Fibroblast of upper back skin (primary cell): ENCODE data around the gene SFXN1.

Experiments used
- DNase-seq: peaks from one replicate; pipeline ENCODE4 v3.0.0-alpha.2; 2013

SFXN1 gene

GRCh38 chr5:175466700-175467318 lies 11.6 kb upstream of the SFXN1 start:
- no peak for DNase-seq

GRCh38 chr5:175467983-175468690 lies 10.2 kb upstream of the SFXN1 start:
- no peak for DNase-seq

DNA sequence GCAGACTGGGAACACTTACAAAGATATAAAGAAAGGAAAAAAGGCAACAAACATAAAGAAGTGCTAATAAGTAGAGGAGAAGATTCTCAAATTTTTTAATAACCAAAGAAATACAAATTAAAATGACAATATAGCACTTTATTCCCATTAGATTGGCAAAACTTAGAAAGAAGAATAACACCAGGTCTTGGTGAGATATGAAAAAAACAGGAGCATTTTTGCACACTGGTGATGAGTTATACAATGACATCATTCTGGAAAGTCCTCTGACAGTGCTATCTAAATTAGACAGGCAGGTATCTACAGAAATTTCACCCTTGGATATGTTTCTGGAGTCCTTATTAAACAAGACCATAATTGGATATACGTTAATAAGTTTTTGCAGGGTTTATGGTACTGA lies 9.5 kb upstream of the SFXN1 start:
- no peak for DNase-seq

GRCh38 chr5:175469916-175470315 lies 8.4 kb upstream of the SFXN1 start:
- no peak for DNase-seq

DNA sequence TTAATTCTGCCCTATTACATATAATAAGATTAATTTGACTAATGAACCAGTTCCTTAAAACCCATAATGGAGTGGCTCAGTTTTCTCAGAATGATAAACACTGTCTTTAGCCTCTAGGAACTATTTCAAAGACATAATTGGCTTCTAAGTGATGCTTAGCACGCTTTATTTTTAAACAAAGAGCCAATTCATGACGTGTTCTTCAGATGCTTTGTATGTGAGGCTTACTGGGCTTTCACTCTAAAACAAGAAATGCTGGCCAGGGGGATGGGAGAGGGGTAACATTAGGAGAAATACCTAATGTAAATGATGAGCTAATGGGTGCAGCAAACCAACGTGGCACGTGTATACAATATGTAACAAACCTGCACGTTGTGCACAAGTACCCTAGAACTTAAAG lies 7.6 kb upstream of the SFXN1 start:
- DNase-seq, result no peak

- DNase-seq, result no peak
Observed at GRCh38 chr5:175471196-175471595, 7.2 kb upstream of the SFXN1 start.

DNA sequence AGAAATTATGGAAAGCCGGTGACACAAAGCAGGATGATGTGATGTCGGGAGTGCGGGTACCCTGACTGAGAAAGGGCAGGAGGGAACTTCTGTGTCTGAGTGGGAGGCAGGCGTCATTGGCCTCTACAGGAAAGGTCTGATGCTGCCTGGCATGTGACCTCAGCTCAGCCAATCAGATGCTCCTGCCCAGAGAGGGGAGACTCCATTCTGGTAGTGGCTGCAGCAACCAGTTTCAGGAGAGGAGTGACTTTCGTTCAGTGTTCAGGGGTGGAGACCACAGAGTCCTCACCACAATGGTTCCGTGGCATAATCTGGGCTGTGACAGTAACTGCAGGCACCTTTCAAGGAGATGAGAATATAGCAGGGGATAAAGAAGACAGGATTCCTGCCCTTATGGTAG lies 6.7 kb upstream of the SFXN1 start:
- no peak for DNase-seq

GRCh38 chr5:175472378-175472777 lies 6.0 kb upstream of the SFXN1 start:
- DNase-seq, result no peak

- DNase-seq, result no peak
Observed at GRCh38 chr5:175475248-175475647, 3.1 kb upstream of the SFXN1 start.

DNA sequence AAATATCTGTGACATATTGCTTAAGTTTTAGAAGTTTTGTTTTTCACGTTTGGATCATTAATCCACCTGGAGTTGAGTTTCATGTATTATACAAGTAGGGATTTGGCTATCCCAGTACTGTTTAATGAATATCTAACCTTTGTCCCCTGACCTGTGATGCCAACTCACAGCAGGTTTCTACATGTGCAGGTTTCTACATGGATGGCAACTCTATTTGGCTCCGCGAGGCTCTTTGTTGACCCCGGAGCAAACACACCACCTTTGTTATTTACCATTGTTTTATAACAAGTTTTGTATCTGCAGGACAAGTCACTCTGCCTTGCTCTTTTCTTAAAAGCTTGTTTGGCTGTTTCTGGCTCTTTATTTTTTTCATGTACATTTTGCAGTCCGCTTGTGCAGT lies 920 bp upstream of the SFXN1 start:
- DNase-seq, result no peak

- no peak for DNase-seq
Observed at GRCh38 chr5:175478008-175478383, 364 bp upstream of the SFXN1 start.

GRCh38 chr5:175479125-175479881 lies 943 bp downstream of the SFXN1 start:
- no peak for DNase-seq

DNA sequence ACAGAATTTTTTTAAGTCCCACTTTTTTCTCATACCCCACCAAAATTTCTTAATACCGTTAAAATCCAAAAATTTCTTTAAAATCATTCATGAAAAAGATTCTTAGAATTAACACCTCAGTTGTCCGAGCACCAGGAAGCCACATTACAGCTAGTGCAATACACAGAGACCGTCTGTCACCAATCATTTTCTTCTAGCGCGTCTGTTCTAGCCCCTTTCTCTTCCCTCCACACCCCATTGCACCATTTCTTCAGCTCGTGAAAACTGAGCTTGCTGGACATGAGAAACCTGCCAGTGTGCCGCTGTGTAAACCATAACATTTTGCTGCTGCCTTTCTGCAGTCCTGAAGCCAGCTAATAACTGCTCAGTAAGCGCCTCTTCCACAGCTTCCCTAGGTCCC lies 5.0 kb downstream of the SFXN1 start:
- DNase-seq, result no peak

- DNase-seq, result no peak
Observed at GRCh38 chr5:175484322-175484721, 6.0 kb downstream of the SFXN1 start.

DNA sequence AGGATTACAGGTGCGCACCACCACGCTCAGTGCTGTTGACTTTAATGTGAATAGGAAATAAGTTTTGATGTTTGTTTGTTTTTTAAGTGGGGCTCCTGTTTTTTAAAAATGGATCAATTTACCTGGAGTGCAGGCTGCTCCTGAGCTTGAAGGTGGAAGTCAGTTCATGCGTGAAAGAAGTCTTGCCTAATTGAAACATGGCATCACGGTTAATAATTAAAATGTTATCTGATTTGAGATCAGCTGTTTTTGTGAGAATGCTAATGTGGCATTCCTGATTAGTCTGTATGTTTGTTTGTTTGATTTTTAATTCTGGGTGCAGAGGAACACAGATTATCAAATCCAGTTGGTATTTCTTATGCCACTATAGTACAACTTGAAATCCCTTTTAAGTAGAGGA lies 6.5 kb downstream of the SFXN1 start:
- no peak for DNase-seq

- no peak for DNase-seq
Observed at GRCh38 chr5:175485631-175486030, 7.3 kb downstream of the SFXN1 start.

- DNase-seq, result no peak
Observed at GRCh38 chr5:175487514-175488222, 9.3 kb downstream of the SFXN1 start.

DNA sequence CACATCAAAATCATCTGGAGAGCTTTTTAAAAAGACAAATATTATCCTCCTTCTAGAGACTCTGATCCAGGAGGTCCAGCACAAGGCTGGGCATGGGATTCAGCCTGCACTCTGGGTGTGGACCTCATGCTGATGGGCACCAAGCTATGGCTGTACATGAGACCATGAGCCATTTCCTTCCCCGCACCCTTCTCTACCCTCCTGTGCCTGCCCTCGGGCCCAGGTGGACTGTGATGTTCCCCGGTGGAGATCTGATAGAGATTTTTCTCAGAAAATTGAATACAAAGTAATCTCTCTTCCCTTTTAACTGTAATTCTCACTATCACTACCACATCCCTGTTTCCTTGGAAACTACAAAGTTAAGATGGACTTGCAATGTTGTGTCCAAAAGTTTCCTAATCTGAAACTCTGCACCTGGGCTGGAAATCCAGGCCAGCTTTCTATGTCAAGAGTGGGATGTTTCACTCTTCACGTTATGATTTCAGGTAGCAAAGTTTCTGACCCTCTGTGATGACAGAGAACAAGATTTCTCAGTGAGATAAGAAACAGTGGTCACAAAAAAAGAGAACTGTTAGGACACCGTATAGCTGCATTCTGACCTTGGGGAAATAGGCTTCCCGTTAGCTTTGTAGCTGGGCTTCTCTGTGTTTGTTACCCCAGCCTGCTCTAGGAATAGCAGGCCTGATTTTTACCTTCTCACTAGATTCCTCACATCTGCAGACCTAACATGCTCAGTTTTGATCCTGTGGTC lies 11.5 kb downstream of the SFXN1 start:
- no peak for DNase-seq

DNA sequence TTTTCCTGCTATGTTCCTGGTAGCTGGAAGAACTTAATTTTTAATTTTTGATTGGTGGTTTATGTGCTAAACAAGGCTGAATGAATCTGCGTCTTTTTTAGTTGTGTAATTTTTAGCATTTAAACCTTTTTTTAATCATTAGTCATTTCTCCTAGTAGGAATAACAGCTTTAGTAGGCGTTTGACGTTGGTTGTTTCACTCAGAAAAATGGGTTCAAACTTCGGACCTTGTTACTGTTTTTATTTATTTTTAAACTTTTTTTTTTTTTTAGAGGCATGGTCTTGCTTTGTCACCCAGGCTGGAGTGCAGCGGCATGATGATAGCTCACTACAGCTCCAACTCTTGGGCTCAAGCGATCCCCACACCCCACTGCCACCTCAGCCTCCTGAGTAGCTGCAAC lies 12.9 kb downstream of the SFXN1 start:
- DNase-seq, result no peak

DNA sequence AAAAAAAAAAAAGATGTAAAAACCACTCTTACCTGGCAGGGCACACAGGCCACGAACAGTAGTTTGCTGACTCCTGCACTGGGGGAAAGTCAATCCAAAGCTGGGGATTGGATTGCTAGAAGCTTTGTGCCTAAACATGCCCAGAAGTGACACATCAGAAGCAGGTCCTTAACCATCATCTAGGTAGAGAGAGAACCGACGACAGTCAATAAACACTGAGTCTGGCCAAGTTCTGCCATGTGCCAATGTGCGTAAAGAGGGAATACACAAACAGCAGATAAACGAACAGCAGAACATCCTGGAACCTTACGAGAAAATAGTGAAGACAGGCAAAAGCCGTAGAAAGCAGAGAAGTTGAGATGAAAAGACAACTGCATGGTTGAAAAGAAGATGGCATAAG lies 14.9 kb downstream of the SFXN1 start:
- no peak for DNase-seq

DNA sequence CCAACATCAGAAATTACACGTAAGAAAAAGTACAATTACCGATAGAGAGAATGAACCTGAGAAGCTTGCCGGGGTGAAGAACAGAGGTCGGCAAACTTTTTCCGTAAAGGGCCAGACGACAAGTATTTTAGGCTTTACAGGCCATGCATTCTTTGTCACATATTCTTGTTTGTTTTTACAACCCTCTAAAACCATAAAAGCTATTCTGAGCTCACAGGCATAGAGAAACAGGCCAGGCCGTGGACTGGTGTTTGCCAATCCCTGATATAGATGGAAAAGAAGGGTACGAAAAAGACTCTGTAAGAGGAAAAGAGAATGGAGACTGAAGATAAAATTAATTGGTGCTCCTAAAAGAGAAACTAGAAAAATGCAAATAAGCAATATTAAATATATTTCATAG lies 15.4 kb downstream of the SFXN1 start:
- no peak for DNase-seq

DNA sequence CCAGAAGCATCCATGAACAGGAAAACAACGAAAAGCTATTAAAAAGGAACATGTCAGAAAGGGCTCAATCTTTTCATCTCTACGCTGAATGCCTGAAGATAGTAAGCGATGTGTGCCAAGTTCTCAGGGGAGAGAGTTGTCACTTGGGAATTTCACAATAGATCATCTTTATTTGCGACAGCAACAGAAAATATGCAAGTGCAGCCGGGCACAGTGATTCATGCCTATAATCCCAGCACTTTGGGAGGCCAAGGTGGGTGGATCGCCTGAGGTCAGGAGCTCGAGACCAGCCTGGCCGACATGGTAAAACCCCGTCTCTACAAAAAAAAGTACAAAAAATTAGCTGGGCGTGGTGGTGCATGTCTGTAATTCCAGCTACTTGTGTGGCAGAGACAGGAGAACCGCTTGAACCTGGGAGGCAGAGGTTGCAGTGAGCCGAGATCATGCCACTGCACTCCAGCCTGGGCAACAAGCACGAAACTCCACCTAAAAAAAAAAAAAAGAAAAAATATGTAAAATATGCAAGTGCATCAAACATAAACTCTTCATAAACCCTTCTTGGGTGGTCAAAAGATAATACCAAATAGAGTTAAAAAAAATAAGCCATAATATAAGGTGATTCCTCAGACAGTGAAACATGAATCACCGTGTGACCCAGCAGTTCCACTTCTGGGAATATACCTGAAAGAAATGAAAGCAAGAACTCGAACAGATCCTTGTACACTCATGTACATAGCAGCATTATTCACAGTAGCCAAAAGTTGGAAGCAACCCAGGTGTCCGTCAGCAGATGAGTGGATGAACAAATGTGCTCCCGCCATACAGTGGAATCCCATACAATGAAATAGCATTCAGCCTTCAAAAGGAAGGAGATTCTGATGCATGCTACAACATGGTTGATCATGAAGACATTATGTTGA lies 16.2 kb downstream of the SFXN1 start:
- DNase-seq, result peak; percentile 52
